H9 (cell line): ENCODE data around the gene FBXO38. TPM values are rescaled to one million over a fixed set of nuclear protein-coding genes. Genes with fewer than 3 reads are reported as not detected.

Experiments used
- DNase-seq: peaks from one replicate; pipeline ENCODE4 v3.0.0-alpha.2; 2017
- H2AFZ ChIP-seq: one replicate; pipeline ENCODE4 v1.6.1; 2013; ENCODE audit warnings: mild to moderate bottlenecking, low read length, control low read depth, moderate library complexity
- H2AK5ac ChIP-seq: 2 replicates; pipeline ENCODE4 v1.6.1; 2013; ENCODE audit warnings: low read length, control low read depth, mixed read lengths; ENCODE audit not compliant: insufficient read length
- H2BK120ac ChIP-seq: one replicate; pipeline ENCODE4 v1.6.1; 2013; ENCODE audit warnings: low read depth, mild to moderate bottlenecking, low read length, control low read depth, inconsistent platforms; ENCODE audit not compliant: poor library complexity, severe bottlenecking
- H2BK12ac ChIP-seq: 2 replicates; pipeline ENCODE4 v1.6.1; 2013; ENCODE audit warnings: low read length, control low read depth, mixed read lengths, low read depth; ENCODE audit not compliant: insufficient read length
- H2BK15ac ChIP-seq: 2 replicates; pipeline ENCODE4 v1.6.1; 2013; ENCODE audit warnings: low read depth, low read length, control low read depth
- H2BK20ac ChIP-seq: one replicate; pipeline ENCODE4 v1.6.1; 2013; ENCODE audit warnings: low read depth, mild to moderate bottlenecking, low read length, control low read depth, inconsistent platforms; ENCODE audit not compliant: poor library complexity, severe bottlenecking
- H2BK5ac ChIP-seq: 2 replicates; pipeline ENCODE4 v1.6.1; 2013; ENCODE audit warnings: low read length, control low read depth, mixed read lengths; ENCODE audit not compliant: insufficient read length
- H3K14ac ChIP-seq: 2 replicates; pipeline ENCODE4 v1.6.1; 2013; ENCODE audit warnings: low read length, control low read depth; ENCODE audit not compliant: insufficient read depth
- H3K18ac ChIP-seq: 2 replicates; pipeline ENCODE4 v1.6.1; 2013; ENCODE audit warnings: low read depth, mild to moderate bottlenecking, mixed read lengths, low read length, control low read depth; ENCODE audit not compliant: insufficient read length
- H3K23ac ChIP-seq: 2 replicates; pipeline ENCODE4 v1.6.1; 2013; ENCODE audit warnings: low read length, control low read depth, mixed read lengths, low read depth; ENCODE audit not compliant: insufficient read length
- H3K23me2 ChIP-seq: 2 replicates; pipeline ENCODE4 v1.6.1; 2013; ENCODE audit warnings: low read depth, mild to moderate bottlenecking, mixed read lengths, low read length, control low read depth; ENCODE audit not compliant: insufficient read length, poor library complexity, severe bottlenecking
- H3K27ac ChIP-seq: 2 replicates; pipeline ENCODE4 v1.5.1; 2013; ENCODE audit warnings: low read length, control low read depth, mixed read lengths, low read depth; ENCODE audit not compliant: insufficient read length
- H3K27me3 ChIP-seq: 2 replicates; pipeline ENCODE4 v1.6.1; 2013; ENCODE audit warnings: low read length, control low read depth, inconsistent platforms; ENCODE audit not compliant: insufficient read depth
- H3K4ac ChIP-seq: 2 replicates; pipeline ENCODE4 v1.6.1; 2013; ENCODE audit warnings: low read depth, mild to moderate bottlenecking, control low read depth, inconsistent platforms, low read length, moderate library complexity
- H3K4me1 ChIP-seq: 2 replicates; pipeline ENCODE4 v1.6.1; 2013; ENCODE audit warnings: low read length, control low read depth, inconsistent platforms; ENCODE audit not compliant: insufficient read depth
- H3K4me2 ChIP-seq: 2 replicates; pipeline ENCODE4 v1.6.1; 2013; ENCODE audit warnings: low read length, control low read depth, mixed read lengths; ENCODE audit not compliant: insufficient read length, insufficient read depth
- H3K56ac ChIP-seq: 2 replicates; pipeline ENCODE4 v1.6.1; 2013; ENCODE audit warnings: low read depth, mild to moderate bottlenecking, mixed read lengths, low read length, control low read depth; ENCODE audit not compliant: insufficient read length
- H3K79me1 ChIP-seq: 2 replicates; pipeline ENCODE4 v1.6.1; 2013; ENCODE audit warnings: low read depth, mild to moderate bottlenecking, moderate library complexity, low read length, control low read depth, inconsistent platforms; ENCODE audit not compliant: insufficient read depth, poor library complexity, severe bottlenecking
- H3K79me2 ChIP-seq: 2 replicates; pipeline ENCODE4 v1.6.1; 2013; ENCODE audit warnings: low read length, control low read depth, inconsistent platforms; ENCODE audit not compliant: insufficient read depth
- H3K9ac ChIP-seq: 2 replicates; pipeline ENCODE4 v1.6.1; 2013; ENCODE audit warnings: low read length, control low read depth, mixed read lengths; ENCODE audit not compliant: insufficient read length; ENCODE audit errors: extremely low read depth
- H3K9me3 ChIP-seq: one replicate; pipeline ENCODE4 v1.6.1; 2013; ENCODE audit warnings: low read depth, low read length, inconsistent platforms; ENCODE audit not compliant: control insufficient read depth
- H3T11ph ChIP-seq: one replicate; pipeline ENCODE4 v1.6.1; 2013; ENCODE audit warnings: mild to moderate bottlenecking, low read length, control low read depth, inconsistent platforms
- H4K20me1 ChIP-seq: one replicate; pipeline ENCODE4 v1.6.1; 2013; ENCODE audit not compliant: control insufficient read depth, insufficient read length, insufficient read depth
- H4K5ac ChIP-seq: 2 replicates; pipeline ENCODE4 v1.6.1; 2013; ENCODE audit warnings: low read depth, mild to moderate bottlenecking, mixed read lengths, low read length, control low read depth; ENCODE audit not compliant: insufficient read length
- H4K8ac ChIP-seq: replicated peaks from 2 replicates; pipeline ENCODE4 v1.6.1; 2013; ENCODE audit warnings: low read length, control low read depth, mixed read lengths, low read depth; ENCODE audit not compliant: insufficient read length
- H4K91ac ChIP-seq: 2 replicates; pipeline ENCODE4 v1.6.1; 2013; ENCODE audit warnings: low read depth, mild to moderate bottlenecking, moderate library complexity, mixed read lengths, low read length, control low read depth; ENCODE audit not compliant: insufficient read length
- H3K27ac Mint-ChIP-seq, 3 experiments: 2 replicates in 2 of 3; 3 replicates in 1 of 3; pipeline ENCODE4 v1.8.0; 2020 to 2021; ENCODE audit warnings: mixed read lengths in 3 of 3, mild to moderate bottlenecking in 1 of 3, moderate library complexity in 1 of 3
- H3K27me3 Mint-ChIP-seq: 2 replicates; pipeline ENCODE4 v1.8.0; 2021; ENCODE audit warnings: low read depth, mild to moderate bottlenecking, moderate library complexity, mixed read lengths
- H3K36me3 Mint-ChIP-seq, 3 experiments: 2 replicates in 2 of 3; 3 replicates in 1 of 3; pipeline ENCODE4 v1.8.0; 2020 to 2021; ENCODE audit warnings: low read depth in 3 of 3, mixed read lengths in 3 of 3; ENCODE audit not compliant: insufficient read depth in 1 of 3
- H3K4me1 Mint-ChIP-seq, 2 experiments: 2 replicates each; pipeline ENCODE4 v1.8.0; 2020; ENCODE audit warnings: mixed read lengths in 2 of 2
- H3K4me3 Mint-ChIP-seq, 2 experiments: 2 replicates in 1 of 2; 3 replicates in 1 of 2; pipeline ENCODE4 v1.8.0; 2020 to 2021; ENCODE audit warnings: mild to moderate bottlenecking in 2 of 2, mixed read lengths in 2 of 2, moderate library complexity in 1 of 2
- H3K9me3 Mint-ChIP-seq, 2 experiments: 2 replicates in 1 of 2; 3 replicates in 1 of 2; pipeline ENCODE4 v1.8.0; 2020; ENCODE audit warnings: mild to moderate bottlenecking in 2 of 2, mixed read lengths in 2 of 2, moderate library complexity in 1 of 2
- WGBS: extraction: QIAGEN DNeasy Blood & Tissue Kit; methylation state at CpG from one replicate; pipeline ENCODE4 v1.1.7; 2013; ENCODE audit warnings: missing lambda C conversion rate, low lambda C conversion rate, mixed read lengths; ENCODE audit not compliant: insufficient read length; ENCODE audit errors: extremely low coverage; 5-methylcytosine and 5-hydroxymethylcytosine counted together
- total RNA-seq: library from RNA; stranded (reverse); gene quantifications from 2 replicates; pipeline ENCODE4 v1.2.1, GENCODE V29; 2021
- TF ChIP-seq, protein P1 (sequence below): fragments of 200-600 bp; sonication (generic); conservative IDR thresholded peaks from 3 replicates; pipeline ENCODE4 v1.8.0; 2021; ENCODE audit warnings: antibody characterized with exemption, mild to moderate bottlenecking

The FBXO38 gene
- total RNA-seq, 1 experiment from 2014 or later: 34.6 TPM

DNA sequence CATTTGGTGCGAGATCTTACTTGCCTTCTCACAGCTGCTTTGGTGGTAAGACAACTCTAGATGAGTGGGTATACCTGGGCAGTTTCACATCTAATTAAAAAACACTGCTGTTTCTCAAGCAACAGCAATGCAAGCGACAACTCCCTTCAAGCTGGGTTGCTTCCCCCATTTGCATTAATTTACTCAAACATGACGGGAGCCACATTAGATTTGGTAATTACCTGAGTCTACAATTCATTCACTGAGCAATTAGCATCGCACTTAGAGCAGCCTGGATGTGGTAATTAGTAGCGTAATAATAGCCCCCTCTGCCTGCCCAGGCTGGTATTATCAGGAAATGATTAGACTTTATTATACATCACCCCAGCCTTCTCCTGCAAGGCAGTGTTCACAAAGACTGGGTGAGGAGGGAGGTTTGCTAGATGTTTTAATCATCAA, 73.4 kb downstream of the FBXO38 start:
- no peak overlapping the region for H3T11ph ChIP-seq
- H3K27ac Mint-ChIP-seq: no peak overlapping the region
- H3K79me2 ChIP-seq: peaks cover 2% of the 10 kb centered on the region; the same call in 1 of the 2 replicates
- DNase-seq: no peak
- no peak overlapping the region for H3K23ac ChIP-seq
- no peak overlapping the region for H3K27ac ChIP-seq
- H3K27me3 Mint-ChIP-seq: no peaks in the 10 kb centered on the region; the same call in 1 of the 2 replicates
- no peaks in the 10 kb centered on the region for H3K9me3 ChIP-seq
- no peak overlapping the region for H3K4me3 Mint-ChIP-seq
- no peak overlapping the region for H4K5ac ChIP-seq
- H4K91ac ChIP-seq: no peak overlapping the region
- H4K20me1 ChIP-seq: no peaks in the 10 kb centered on the region
- H2AK5ac ChIP-seq: no peak overlapping the region
- no peaks in the 10 kb centered on the region for H3K27me3 ChIP-seq
- H3K4me1 ChIP-seq: peaks cover 6% of the 10 kb centered on the region; the same call in 1 of the 2 replicates
- peaks cover 26 to 29% of the 10 kb centered on the region in 2 experiments for H3K4me1 Mint-ChIP-seq
- H3K9me3 Mint-ChIP-seq: peaks cover 0 to 2% of the 10 kb centered on the region in 2 experiments; a peak in 2 of 5 replicates
- H3K56ac ChIP-seq: no peak overlapping the region
- H2BK12ac ChIP-seq: no peak overlapping the region
- no peak overlapping the region for H2BK120ac ChIP-seq
- no peaks in the 10 kb centered on the region for H3K79me1 ChIP-seq
- no peak overlapping the region for H3K14ac ChIP-seq
- H3K23me2 ChIP-seq: no peaks in the 10 kb centered on the region
- H2BK5ac ChIP-seq: no peak overlapping the region
- no peak overlapping the region for H3K4me2 ChIP-seq
- peak overlapping the region; percentile 42 for H2AFZ ChIP-seq
- TF ChIP-seq, protein P1, sequence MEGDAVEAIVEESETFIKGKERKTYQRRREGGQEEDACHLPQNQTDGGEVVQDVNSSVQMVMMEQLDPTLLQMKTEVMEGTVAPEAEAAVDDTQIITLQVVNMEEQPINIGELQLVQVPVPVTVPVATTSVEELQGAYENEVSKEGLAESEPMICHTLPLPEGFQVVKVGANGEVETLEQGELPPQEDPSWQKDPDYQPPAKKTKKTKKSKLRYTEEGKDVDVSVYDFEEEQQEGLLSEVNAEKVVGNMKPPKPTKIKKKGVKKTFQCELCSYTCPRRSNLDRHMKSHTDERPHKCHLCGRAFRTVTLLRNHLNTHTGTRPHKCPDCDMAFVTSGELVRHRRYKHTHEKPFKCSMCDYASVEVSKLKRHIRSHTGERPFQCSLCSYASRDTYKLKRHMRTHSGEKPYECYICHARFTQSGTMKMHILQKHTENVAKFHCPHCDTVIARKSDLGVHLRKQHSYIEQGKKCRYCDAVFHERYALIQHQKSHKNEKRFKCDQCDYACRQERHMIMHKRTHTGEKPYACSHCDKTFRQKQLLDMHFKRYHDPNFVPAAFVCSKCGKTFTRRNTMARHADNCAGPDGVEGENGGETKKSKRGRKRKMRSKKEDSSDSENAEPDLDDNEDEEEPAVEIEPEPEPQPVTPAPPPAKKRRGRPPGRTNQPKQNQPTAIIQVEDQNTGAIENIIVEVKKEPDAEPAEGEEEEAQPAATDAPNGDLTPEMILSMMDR: peak; percentile 61
- no peak overlapping the region for H4K8ac ChIP-seq
- no CpG with 5 or more reads among the region's 5 CpGs for WGBS
- no peak overlapping the region for H3K4ac ChIP-seq
- H3K9ac ChIP-seq: no peak overlapping the region
- no peak overlapping the region for H3K18ac ChIP-seq
- H2BK20ac ChIP-seq: no peak overlapping the region
- no peak overlapping the region for H2BK15ac ChIP-seq
- H3K36me3 Mint-ChIP-seq: no peaks in the 10 kb centered on the region
